ENCODE data around the gene PNCK. TPM values are rescaled to one million over a fixed set of nuclear protein-coding genes. Genes with fewer than 3 reads are reported as not detected.

PNCK gene
- total and polyA plus RNA-seq, 2 of the 13 experiments (the other 11 are each of a cell fraction or from before 2014, with no cell fraction given), result 33.1 TPM; not detected in 1

DNA sequence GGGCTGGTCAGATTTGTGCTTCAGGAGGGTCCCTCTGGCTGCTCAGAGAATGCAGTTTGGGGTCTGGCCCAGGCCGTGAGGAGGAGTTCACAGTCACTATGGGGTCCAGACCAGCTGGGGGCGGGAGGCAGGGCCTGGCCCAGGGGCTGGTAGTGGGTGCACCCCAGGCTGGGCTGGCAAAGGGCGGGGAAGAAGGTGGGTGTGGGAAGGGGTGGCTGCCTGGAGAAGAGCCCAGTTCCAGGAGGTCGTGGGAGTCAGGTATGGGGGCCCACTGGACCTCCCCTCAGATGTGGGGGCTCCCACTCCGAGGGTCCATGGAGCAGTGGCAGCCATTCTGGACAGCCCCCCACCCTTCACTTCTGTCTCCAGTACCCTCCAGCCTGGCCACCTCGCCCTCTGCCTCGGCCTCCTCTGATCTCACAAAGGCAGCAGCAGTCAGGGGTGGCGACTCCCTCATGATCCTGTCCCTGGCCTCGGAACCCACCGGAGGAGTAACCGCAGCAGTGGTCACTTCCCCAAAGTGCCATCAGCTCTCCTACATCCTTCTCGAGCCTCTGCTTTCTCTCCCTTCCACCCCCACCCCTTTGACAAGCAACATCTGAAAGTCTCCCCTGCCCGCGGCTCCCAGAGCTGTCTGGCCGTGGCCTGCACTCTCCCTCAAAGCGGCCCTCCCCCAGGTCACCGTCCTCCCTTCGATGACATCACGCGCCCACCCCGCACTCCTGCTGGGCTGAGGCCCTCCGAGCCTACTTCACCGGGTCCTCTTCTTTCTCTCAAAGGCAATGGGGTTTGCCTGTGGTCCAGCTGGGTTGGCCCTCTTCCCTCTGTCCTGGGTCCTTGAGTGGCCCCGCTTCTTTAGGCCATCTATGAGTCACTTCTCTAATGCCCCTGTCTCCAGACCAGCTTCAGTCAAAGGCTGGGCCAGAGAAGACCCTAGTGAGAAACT, 12.4 kb upstream of the PNCK start (continued):
- TF ChIP-seq, protein P1, sequence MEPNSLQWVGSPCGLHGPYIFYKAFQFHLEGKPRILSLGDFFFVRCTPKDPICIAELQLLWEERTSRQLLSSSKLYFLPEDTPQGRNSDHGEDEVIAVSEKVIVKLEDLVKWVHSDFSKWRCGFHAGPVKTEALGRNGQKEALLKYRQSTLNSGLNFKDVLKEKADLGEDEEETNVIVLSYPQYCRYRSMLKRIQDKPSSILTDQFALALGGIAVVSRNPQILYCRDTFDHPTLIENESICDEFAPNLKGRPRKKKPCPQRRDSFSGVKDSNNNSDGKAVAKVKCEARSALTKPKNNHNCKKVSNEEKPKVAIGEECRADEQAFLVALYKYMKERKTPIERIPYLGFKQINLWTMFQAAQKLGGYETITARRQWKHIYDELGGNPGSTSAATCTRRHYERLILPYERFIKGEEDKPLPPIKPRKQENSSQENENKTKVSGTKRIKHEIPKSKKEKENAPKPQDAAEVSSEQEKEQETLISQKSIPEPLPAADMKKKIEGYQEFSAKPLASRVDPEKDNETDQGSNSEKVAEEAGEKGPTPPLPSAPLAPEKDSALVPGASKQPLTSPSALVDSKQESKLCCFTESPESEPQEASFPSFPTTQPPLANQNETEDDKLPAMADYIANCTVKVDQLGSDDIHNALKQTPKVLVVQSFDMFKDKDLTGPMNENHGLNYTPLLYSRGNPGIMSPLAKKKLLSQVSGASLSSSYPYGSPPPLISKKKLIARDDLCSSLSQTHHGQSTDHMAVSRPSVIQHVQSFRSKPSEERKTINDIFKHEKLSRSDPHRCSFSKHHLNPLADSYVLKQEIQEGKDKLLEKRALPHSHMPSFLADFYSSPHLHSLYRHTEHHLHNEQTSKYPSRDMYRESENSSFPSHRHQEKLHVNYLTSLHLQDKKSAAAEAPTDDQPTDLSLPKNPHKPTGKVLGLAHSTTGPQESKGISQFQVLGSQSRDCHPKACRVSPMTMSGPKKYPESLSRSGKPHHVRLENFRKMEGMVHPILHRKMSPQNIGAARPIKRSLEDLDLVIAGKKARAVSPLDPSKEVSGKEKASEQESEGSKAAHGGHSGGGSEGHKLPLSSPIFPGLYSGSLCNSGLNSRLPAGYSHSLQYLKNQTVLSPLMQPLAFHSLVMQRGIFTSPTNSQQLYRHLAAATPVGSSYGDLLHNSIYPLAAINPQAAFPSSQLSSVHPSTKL (CRISPR knock-in tag; IDR thresholded peaks at IDR 0.05), result no peak
- no peak for TF ChIP-seq BORCS8-MEF2B (CRISPR knock-in tag; IDR thresholded peaks at IDR 0.05)
- peak; percentile 97 for TF ChIP-seq ZNF263 (CRISPR knock-in tag; IDR thresholded peaks at IDR 0.05)
- TF ChIP-seq, protein P2, sequence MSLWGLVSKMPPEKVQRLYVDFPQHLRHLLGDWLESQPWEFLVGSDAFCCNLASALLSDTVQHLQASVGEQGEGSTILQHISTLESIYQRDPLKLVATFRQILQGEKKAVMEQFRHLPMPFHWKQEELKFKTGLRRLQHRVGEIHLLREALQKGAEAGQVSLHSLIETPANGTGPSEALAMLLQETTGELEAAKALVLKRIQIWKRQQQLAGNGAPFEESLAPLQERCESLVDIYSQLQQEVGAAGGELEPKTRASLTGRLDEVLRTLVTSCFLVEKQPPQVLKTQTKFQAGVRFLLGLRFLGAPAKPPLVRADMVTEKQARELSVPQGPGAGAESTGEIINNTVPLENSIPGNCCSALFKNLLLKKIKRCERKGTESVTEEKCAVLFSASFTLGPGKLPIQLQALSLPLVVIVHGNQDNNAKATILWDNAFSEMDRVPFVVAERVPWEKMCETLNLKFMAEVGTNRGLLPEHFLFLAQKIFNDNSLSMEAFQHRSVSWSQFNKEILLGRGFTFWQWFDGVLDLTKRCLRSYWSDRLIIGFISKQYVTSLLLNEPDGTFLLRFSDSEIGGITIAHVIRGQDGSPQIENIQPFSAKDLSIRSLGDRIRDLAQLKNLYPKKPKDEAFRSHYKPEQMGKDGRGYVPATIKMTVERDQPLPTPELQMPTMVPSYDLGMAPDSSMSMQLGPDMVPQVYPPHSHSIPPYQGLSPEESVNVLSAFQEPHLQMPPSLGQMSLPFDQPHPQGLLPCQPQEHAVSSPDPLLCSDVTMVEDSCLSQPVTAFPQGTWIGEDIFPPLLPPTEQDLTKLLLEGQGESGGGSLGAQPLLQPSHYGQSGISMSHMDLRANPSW (CRISPR knock-in tag; IDR thresholded peaks at IDR 0.05; ENCODE audit: borderline replicate concordance), result no peak
- TF ChIP-seq ZFP36L2 (CRISPR knock-in tag; IDR thresholded peaks at IDR 0.05), result no peak
- TF ChIP-seq, protein P3, sequence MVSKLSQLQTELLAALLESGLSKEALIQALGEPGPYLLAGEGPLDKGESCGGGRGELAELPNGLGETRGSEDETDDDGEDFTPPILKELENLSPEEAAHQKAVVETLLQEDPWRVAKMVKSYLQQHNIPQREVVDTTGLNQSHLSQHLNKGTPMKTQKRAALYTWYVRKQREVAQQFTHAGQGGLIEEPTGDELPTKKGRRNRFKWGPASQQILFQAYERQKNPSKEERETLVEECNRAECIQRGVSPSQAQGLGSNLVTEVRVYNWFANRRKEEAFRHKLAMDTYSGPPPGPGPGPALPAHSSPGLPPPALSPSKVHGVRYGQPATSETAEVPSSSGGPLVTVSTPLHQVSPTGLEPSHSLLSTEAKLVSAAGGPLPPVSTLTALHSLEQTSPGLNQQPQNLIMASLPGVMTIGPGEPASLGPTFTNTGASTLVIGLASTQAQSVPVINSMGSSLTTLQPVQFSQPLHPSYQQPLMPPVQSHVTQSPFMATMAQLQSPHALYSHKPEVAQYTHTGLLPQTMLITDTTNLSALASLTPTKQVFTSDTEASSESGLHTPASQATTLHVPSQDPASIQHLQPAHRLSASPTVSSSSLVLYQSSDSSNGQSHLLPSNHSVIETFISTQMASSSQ (IDR thresholded peaks at IDR 0.05; ENCODE audit: low read depth), result no peak
- TF ChIP-seq, protein P3 (CRISPR knock-in tag; IDR thresholded peaks at IDR 0.05; ENCODE audit: borderline replicate concordance), result no peak
- TF ChIP-seq, protein P4, sequence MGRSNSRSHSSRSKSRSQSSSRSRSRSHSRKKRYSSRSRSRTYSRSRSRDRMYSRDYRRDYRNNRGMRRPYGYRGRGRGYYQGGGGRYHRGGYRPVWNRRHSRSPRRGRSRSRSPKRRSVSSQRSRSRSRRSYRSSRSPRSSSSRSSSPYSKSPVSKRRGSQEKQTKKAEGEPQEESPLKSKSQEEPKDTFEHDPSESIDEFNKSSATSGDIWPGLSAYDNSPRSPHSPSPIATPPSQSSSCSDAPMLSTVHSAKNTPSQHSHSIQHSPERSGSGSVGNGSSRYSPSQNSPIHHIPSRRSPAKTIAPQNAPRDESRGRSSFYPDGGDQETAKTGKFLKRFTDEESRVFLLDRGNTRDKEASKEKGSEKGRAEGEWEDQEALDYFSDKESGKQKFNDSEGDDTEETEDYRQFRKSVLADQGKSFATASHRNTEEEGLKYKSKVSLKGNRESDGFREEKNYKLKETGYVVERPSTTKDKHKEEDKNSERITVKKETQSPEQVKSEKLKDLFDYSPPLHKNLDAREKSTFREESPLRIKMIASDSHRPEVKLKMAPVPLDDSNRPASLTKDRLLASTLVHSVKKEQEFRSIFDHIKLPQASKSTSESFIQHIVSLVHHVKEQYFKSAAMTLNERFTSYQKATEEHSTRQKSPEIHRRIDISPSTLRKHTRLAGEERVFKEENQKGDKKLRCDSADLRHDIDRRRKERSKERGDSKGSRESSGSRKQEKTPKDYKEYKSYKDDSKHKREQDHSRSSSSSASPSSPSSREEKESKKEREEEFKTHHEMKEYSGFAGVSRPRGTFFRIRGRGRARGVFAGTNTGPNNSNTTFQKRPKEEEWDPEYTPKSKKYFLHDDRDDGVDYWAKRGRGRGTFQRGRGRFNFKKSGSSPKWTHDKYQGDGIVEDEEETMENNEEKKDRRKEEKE (IDR thresholded peaks at IDR 0.05), result no peak
- TF ChIP-seq RCOR2 (CRISPR knock-in tag; IDR thresholded peaks at IDR 0.05), result no peak
- TF ChIP-seq POLR2A (IDR thresholded peaks at IDR 0.05; ENCODE audit: insufficient read depth in 1 of 2, low read depth in 2 of 2, low read length in 2 of 2), result no peak
- no peak for TF ChIP-seq MEIS1 (CRISPR knock-in tag; IDR thresholded peaks at IDR 0.05; ENCODE audit: borderline replicate concordance)
- no peak for TF ChIP-seq ZIK1 (CRISPR knock-in tag; IDR thresholded peaks at IDR 0.05; ENCODE audit: borderline replicate concordance, low read depth)
- TF ChIP-seq, protein P5, sequence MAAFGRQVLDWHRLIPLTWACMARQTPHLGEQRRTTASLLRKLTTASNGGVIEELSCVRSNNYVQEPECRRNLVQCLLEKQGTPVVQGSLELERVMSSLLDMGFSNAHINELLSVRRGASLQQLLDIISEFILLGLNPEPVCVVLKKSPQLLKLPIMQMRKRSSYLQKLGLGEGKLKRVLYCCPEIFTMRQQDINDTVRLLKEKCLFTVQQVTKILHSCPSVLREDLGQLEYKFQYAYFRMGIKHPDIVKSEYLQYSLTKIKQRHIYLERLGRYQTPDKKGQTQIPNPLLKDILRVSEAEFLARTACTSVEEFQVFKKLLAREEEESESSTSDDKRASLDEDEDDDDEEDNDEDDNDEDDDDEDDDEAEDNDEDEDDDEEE (CRISPR knock-in tag; IDR thresholded peaks at IDR 0.05), result no peak

Measured in HepG2 (cell line).